DMS53 treated with DMSO at 0.1 percent for 48 hours (cell line): ENCODE data around the gene PCDH1.

ENCODE experiments used
- DNase-seq: peaks from one replicate; lab custom pipeline; 2025; ENCODE audit not compliant: unreplicated experiment; lab: John Stamatoyannopoulos, UW

Gene PCDH1

GRCh38 chr5:141856037-141856790 lies 22.0 kb downstream of the PCDH1 start:
- DNase-seq, result no peak

GRCh38 chr5:141855265-141856036 lies 22.8 kb downstream of the PCDH1 start:
- no peak for DNase-seq

- no peak for DNase-seq
These were observed 24.1 kb downstream of the PCDH1 start for GRCh38 chr5:141853895-141854626.

GRCh38 chr5:141852448-141852847 lies 25.8 kb downstream of the PCDH1 start:
- DNase-seq, result no peak

GRCh38 chr5:141851195-141851874 lies 26.9 kb downstream of the PCDH1 start:
- DNase-seq, result no peak

GRCh38 chr5:141850786-141851185 lies 27.4 kb downstream of the PCDH1 start:
- no peak for DNase-seq

- DNase-seq, result no peak
These were observed 27.9 kb downstream of the PCDH1 start for GRCh38 chr5:141850244-141850768.

GRCh38 chr5:141849415-141850243 lies 28.6 kb downstream of the PCDH1 start:
- peak; percentile 93 for DNase-seq

GRCh38 chr5:141848744-141849414 lies 29.3 kb downstream of the PCDH1 start:
- DNase-seq, result peak; percentile 69

GRCh38 chr5:141846031-141846430 lies 32.2 kb downstream of the PCDH1 start:
- DNase-seq, result peak; percentile 43

- no peak for DNase-seq
These were observed 32.8 kb downstream of the PCDH1 start for GRCh38 chr5:141845371-141845851.

GRCh38 chr5:141844414-141845097 lies 33.7 kb downstream of the PCDH1 start:
- no peak for DNase-seq

- DNase-seq, result no peak
These were observed 34.9 kb downstream of the PCDH1 start for GRCh38 chr5:141843156-141843927.

- no peak for DNase-seq
These were observed 36.6 kb downstream of the PCDH1 start for GRCh38 chr5:141841378-141842180.

- no peak for DNase-seq
These were observed 37.3 kb downstream of the PCDH1 start for GRCh38 chr5:141840826-141841360.

GRCh38 chr5:141840280-141840812 lies 37.9 kb downstream of the PCDH1 start:
- no peak for DNase-seq
